Rectal smooth muscle tissue (tissue), 1 donor: ENCODE data around the gene CAMKMT.

Experiments used
- H3K27ac ChIP-seq: one replicate; pipeline ENCODE4 v1.7.0; 2013; ENCODE audit warnings: low read depth, low read length, inconsistent platforms
- H3K27me3 ChIP-seq: one replicate; pipeline ENCODE4 v1.7.0; 2013; ENCODE audit warnings: low read length; ENCODE audit not compliant: control insufficient read depth, insufficient read depth
- H3K36me3 ChIP-seq: one replicate; pipeline ENCODE4 v1.7.0; 2013; ENCODE audit warnings: low read length; ENCODE audit not compliant: control insufficient read depth, insufficient read depth
- H3K4me1 ChIP-seq: one replicate; pipeline ENCODE4 v1.7.0; 2013; ENCODE audit warnings: low read length; ENCODE audit not compliant: control insufficient read depth, insufficient read depth
- H3K4me3 ChIP-seq: one replicate; pipeline ENCODE4 v1.7.0; 2013; ENCODE audit warnings: low read length
- H3K9ac ChIP-seq: one replicate; pipeline ENCODE4 v1.7.0; 2013; ENCODE audit warnings: low read length

The CAMKMT gene

GRCh38 chr2:44455877-44456276 is 94.1 kb downstream of the CAMKMT start:
- no peak overlapping the region for H3K4me3 ChIP-seq
- no peak overlapping the region for H3K27ac ChIP-seq
- H3K4me1 ChIP-seq, result no peaks in the 10 kb centered on the region
- H3K27me3 ChIP-seq, result no peaks in the 10 kb centered on the region
- no peaks in the 10 kb centered on the region for H3K36me3 ChIP-seq
- no peak overlapping the region for H3K9ac ChIP-seq

- Histone ChIP-seq H3K9ac (no peak overlapping the region), H3K4me1 (no peaks in the 10 kb centered on the region), H3K27ac (no peak overlapping the region), H3K36me3 (no peaks in the 10 kb centered on the region), H3K4me3 (no peak overlapping the region), H3K27me3 (no peaks in the 10 kb centered on the region)
Observed at GRCh38 chr2:44456946-44457345, 95.2 kb downstream of the CAMKMT start.

- H3K27ac ChIP-seq, result no peak overlapping the region
- H3K4me3 ChIP-seq, result no peak overlapping the region
- no peaks in the 10 kb centered on the region for H3K27me3 ChIP-seq
- H3K4me1 ChIP-seq, result no peaks in the 10 kb centered on the region
- H3K9ac ChIP-seq, result no peak overlapping the region
- no peaks in the 10 kb centered on the region for H3K36me3 ChIP-seq
Observed at GRCh38 chr2:44459739-44460138, 98.0 kb downstream of the CAMKMT start.

- no peaks in the 10 kb centered on the region for H3K36me3 ChIP-seq
- no peak overlapping the region for H3K4me3 ChIP-seq
- H3K27ac ChIP-seq, result no peak overlapping the region
- no peak overlapping the region for H3K9ac ChIP-seq
- H3K27me3 ChIP-seq, result no peaks in the 10 kb centered on the region
- H3K4me1 ChIP-seq, result no peaks in the 10 kb centered on the region
Observed at GRCh38 chr2:44462934-44463849, 101.4 kb downstream of the CAMKMT start.

- Histone ChIP-seq H3K27ac (no peak overlapping the region), H3K9ac (no peak overlapping the region), H3K36me3 (no peaks in the 10 kb centered on the region), H3K4me1 (no peaks in the 10 kb centered on the region), H3K27me3 (no peaks in the 10 kb centered on the region), H3K4me3 (no peak overlapping the region)
Observed at GRCh38 chr2:44464437-44464836, 102.7 kb downstream of the CAMKMT start.

GRCh38 chr2:44470151-44470550 is 108.4 kb downstream of the CAMKMT start:
- no peak overlapping the region for H3K9ac ChIP-seq
- H3K27ac ChIP-seq, result no peak overlapping the region
- no peaks in the 10 kb centered on the region for H3K36me3 ChIP-seq
- H3K27me3 ChIP-seq, result no peaks in the 10 kb centered on the region
- H3K4me3 ChIP-seq, result no peak overlapping the region
- H3K4me1 ChIP-seq, result no peaks in the 10 kb centered on the region

- no peaks in the 10 kb centered on the region for H3K27me3 ChIP-seq
- H3K4me1 ChIP-seq, result no peaks in the 10 kb centered on the region
- no peak overlapping the region for H3K9ac ChIP-seq
- no peak overlapping the region for H3K27ac ChIP-seq
- H3K4me3 ChIP-seq, result no peak overlapping the region
- H3K36me3 ChIP-seq, result no peaks in the 10 kb centered on the region
Observed at GRCh38 chr2:44477657-44478414, 116.1 kb downstream of the CAMKMT start.

GRCh38 chr2:44479127-44479887 is 117.6 kb downstream of the CAMKMT start:
- no peak overlapping the region for H3K4me3 ChIP-seq
- H3K9ac ChIP-seq, result no peak overlapping the region
- no peaks in the 10 kb centered on the region for H3K27me3 ChIP-seq
- no peak overlapping the region for H3K27ac ChIP-seq
- no peaks in the 10 kb centered on the region for H3K4me1 ChIP-seq
- H3K36me3 ChIP-seq, result no peaks in the 10 kb centered on the region

- Histone ChIP-seq H3K4me1 (no peaks in the 10 kb centered on the region), H3K4me3 (no peak overlapping the region), H3K9ac (no peak overlapping the region)
Observed at GRCh38 chr2:44480068-44480467, 118.3 kb downstream of the CAMKMT start.

GRCh38 chr2:44487052-44487451 is 125.3 kb downstream of the CAMKMT start:
- Histone ChIP-seq H3K9ac (no peak overlapping the region), H3K27me3 (no peaks in the 10 kb centered on the region), H3K4me3 (no peak overlapping the region), H3K27ac (no peak overlapping the region), H3K36me3 (no peaks in the 10 kb centered on the region), H3K4me1 (no peaks in the 10 kb centered on the region)

More at GRCh38 chr2:44480068-44480467, 118.3 kb downstream of the CAMKMT start:
- no peaks in the 10 kb centered on the region for H3K36me3 ChIP-seq
- H3K27me3 ChIP-seq, result no peaks in the 10 kb centered on the region
- H3K27ac ChIP-seq, result no peak overlapping the region

- Histone ChIP-seq H3K27me3 (no peaks in the 10 kb centered on the region), H3K4me1 (no peaks in the 10 kb centered on the region), H3K36me3 (no peaks in the 10 kb centered on the region), H3K9ac (no peak overlapping the region), H3K4me3 (no peak overlapping the region), H3K27ac (no peak overlapping the region)
Observed at GRCh38 chr2:44490726-44491125, 129.0 kb downstream of the CAMKMT start.

- H3K9ac ChIP-seq, result no peak overlapping the region
- H3K36me3 ChIP-seq, result no peaks in the 10 kb centered on the region
- no peaks in the 10 kb centered on the region for H3K27me3 ChIP-seq
- no peak overlapping the region for H3K27ac ChIP-seq
- H3K4me3 ChIP-seq, result no peak overlapping the region
- H3K4me1 ChIP-seq, result no peaks in the 10 kb centered on the region
Observed at GRCh38 chr2:44494006-44494405, 132.3 kb downstream of the CAMKMT start.
